ENCODE data around the gene SLC27A5. TPM values are rescaled to one million over a fixed set of nuclear protein-coding genes. Genes with fewer than 3 reads are reported as not detected.
"Not testable (repeated sequence)": the region's sequence is repeated elsewhere in the genome, so short reads cannot be mapped to it uniquely, and the experiment has no call there.

Gene SLC27A5
- total RNA-seq, 3 donors from 2014 or later (not counting 1 experiment from before 2014, with no cell fraction given), result 4.6 to 7.0 (median 4.7) TPM

- no peaks in the 10 kb centered on the region for H3K9me3 ChIP-seq (ENCODE audit: control insufficient read depth, insufficient read depth, low read length)
- peak overlapping the region; percentile 89 for H3K4me3 Mint-ChIP-seq
- H3K27ac ChIP-seq (ENCODE audit: low read length), result peak overlapping the region; percentile 24
- peak overlapping the region; percentile 80 to 84 for H3K27ac Mint-ChIP-seq
- peaks cover 31 to 34% of the 10 kb centered on the region in 2 donors for H3K4me1 Mint-ChIP-seq
- no peak for TF ChIP-seq CTCF (IDR thresholded peaks at IDR 0.05)
- peaks cover 44% of the 10 kb centered on the region for H3K36me3 ChIP-seq (ENCODE audit: control insufficient read depth, insufficient read depth, low read length)
- H3K4me3 ChIP-seq (ENCODE audit: low read length), result peak overlapping the region; percentile 51
- 11% methylated on average over 21 of the region's 21 CpGs for WGBS (ENCODE audit: insufficient coverage)
- no peak for ATAC-seq
- no peaks in the 10 kb centered on the region for H3K27me3 ChIP-seq (ENCODE audit: control insufficient read depth, insufficient read depth, low read length)
- intact Hi-C loops (cut with micrococcal nuclease), result no loop called here
- H3K9me3 Mint-ChIP-seq, result no peaks in the 10 kb centered on the region
- peak in 1 of 2 donors; percentile 36 for DNase-seq
- H3K27me3 Mint-ChIP-seq (ENCODE audit: low read depth in 2 of 2), result peaks cover 6 to 7% of the 10 kb centered on the region in 2 donors
- H3K4me1 ChIP-seq (ENCODE audit: control insufficient read depth, insufficient read depth, low read length), result peaks cover 27% of the 10 kb centered on the region
- no peaks in the 10 kb centered on the region for H3K36me3 Mint-ChIP-seq
Measured at GRCh38 chr19:58545286-58546018, 33.7 kb upstream of the SLC27A5 start.

- H3K36me3 Mint-ChIP-seq, result no peaks in the 10 kb centered on the region
- Histone ChIP-seq H3K36me3 (ENCODE audit: control insufficient read depth, insufficient read depth, low read length) (peaks cover 36% of the 10 kb centered on the region), H3K27ac (ENCODE audit: low read length) (peak overlapping the region; percentile 93), H3K4me3 (ENCODE audit: low read length) (peak overlapping the region; percentile 51), H3K27me3 (ENCODE audit: control insufficient read depth, insufficient read depth, low read length) (no peaks in the 10 kb centered on the region), H3K9me3 (ENCODE audit: control insufficient read depth, insufficient read depth, low read length) (no peaks in the 10 kb centered on the region), H3K4me1 (ENCODE audit: control insufficient read depth, insufficient read depth, low read length) (peaks cover 27% of the 10 kb centered on the region)
- DNase-seq (peak in 1 of 2 donors; percentile 91), ATAC-seq (peak; percentile 39 to 67 (median 55))
- H3K4me3 Mint-ChIP-seq, result peak overlapping the region; percentile 98
- intact Hi-C loops (cut with micrococcal nuclease), result loop anchor here (1.0 kb wide), 3 partner anchors 11 to 45 kb away; partner anchors contain the start of genes CHMP2A and MZF1
- WGBS (ENCODE audit: insufficient coverage), result under 1% methylated on average over 92 of the region's 92 CpGs
- no peak for TF ChIP-seq CTCF (IDR thresholded peaks at IDR 0.05)
- H3K27ac Mint-ChIP-seq, result peak overlapping the region; percentile 99
- H3K4me1 Mint-ChIP-seq, result peaks cover 31 to 34% of the 10 kb centered on the region in 2 donors
- H3K9me3 Mint-ChIP-seq, result no peaks in the 10 kb centered on the region
- peaks cover 6 to 7% of the 10 kb centered on the region in 2 donors for H3K27me3 Mint-ChIP-seq (ENCODE audit: low read depth in 2 of 2)
Measured at GRCh38 chr19:58544591-58545285, 32.9 kb upstream of the SLC27A5 start.

GRCh38 chr19:58543826-58544590 is 32.2 kb upstream of the SLC27A5 start, which contains the start of gene TRIM28:
TSS of gene TRIM28 (plus strand) at chr19:58544064. CDS start at chr19:58544758, 694 bp downstream.
- H3K27me3 ChIP-seq (ENCODE audit: control insufficient read depth, insufficient read depth, low read length), result peaks cover 2% of the 10 kb centered on the region
- DNase-seq, result peak; percentile 100
- intact Hi-C loops (cut with micrococcal nuclease), result loop anchor here (1.0 kb wide), 3 partner anchors 11 to 45 kb away; partner anchors contain the start of genes CHMP2A and MZF1
- peaks cover 29% of the 10 kb centered on the region for H3K36me3 ChIP-seq (ENCODE audit: control insufficient read depth, insufficient read depth, low read length)
- Mint-ChIP-seq H3K36me3 (no peaks in the 10 kb centered on the region), H3K4me1 (peaks cover 31 to 34% of the 10 kb centered on the region in 2 donors), H3K9me3 (no peaks in the 10 kb centered on the region), H3K4me3 (peak within 1 kb of the TSS; percentile 98), H3K27ac (peak within 1 kb of the TSS; percentile 99), H3K27me3 (ENCODE audit: low read depth in 2 of 2) (peaks cover 6 to 12% of the 10 kb centered on the region in 2 donors)
- peaks cover 27% of the 10 kb centered on the region for H3K4me1 ChIP-seq (ENCODE audit: control insufficient read depth, insufficient read depth, low read length)
- H3K9me3 ChIP-seq (ENCODE audit: control insufficient read depth, insufficient read depth, low read length), result no peaks in the 10 kb centered on the region
- ATAC-seq, result peak; percentile 85 to 94 (median 86)
- no peak for TF ChIP-seq CTCF (IDR thresholded peaks at IDR 0.05)
- under 1% methylated on average over 73 of the region's 73 CpGs for WGBS (ENCODE audit: insufficient coverage)
- H3K27ac ChIP-seq (ENCODE audit: low read length), result peak within 1 kb of the TSS; percentile 93
- H3K4me3 ChIP-seq (ENCODE audit: low read length), result peak within 1 kb of the TSS; percentile 51

- H3K27me3 ChIP-seq (ENCODE audit: control insufficient read depth, insufficient read depth, low read length); H3K4me3 Mint-ChIP-seq; H3K9me3 Mint-ChIP-seq; H3K36me3 Mint-ChIP-seq; ATAC-seq; H3K4me3 ChIP-seq (ENCODE audit: low read length); H3K9me3 ChIP-seq (ENCODE audit: control insufficient read depth, insufficient read depth, low read length); H3K27ac ChIP-seq (ENCODE audit: low read length); intact Hi-C loops (cut with micrococcal nuclease): not testable (repeated sequence)
- Histone ChIP-seq H3K4me1 (ENCODE audit: control insufficient read depth, insufficient read depth, low read length) (peaks cover 39% of the 10 kb centered on the region), H3K36me3 (ENCODE audit: control insufficient read depth, insufficient read depth, low read length) (peaks cover 17% of the 10 kb centered on the region)
- peak overlapping the region; percentile 99 for H3K27ac Mint-ChIP-seq
- DNase-seq, result peak in 1 of 2 donors; percentile 12
- WGBS (ENCODE audit: insufficient coverage), result 92% methylated on average over 17 of the region's 18 CpGs
- H3K27me3 Mint-ChIP-seq (ENCODE audit: low read depth in 2 of 2), result peaks cover 6 to 18% of the 10 kb centered on the region in 2 donors
- peaks cover 31 to 45% of the 10 kb centered on the region in 2 donors for H3K4me1 Mint-ChIP-seq
Measured at GRCh38 chr19:58542641-58543372, 31.0 kb upstream of the SLC27A5 start.

- H3K4me3 ChIP-seq (ENCODE audit: low read length); H3K27me3 ChIP-seq (ENCODE audit: control insufficient read depth, insufficient read depth, low read length); intact Hi-C loops (cut with micrococcal nuclease); H3K9me3 Mint-ChIP-seq; ATAC-seq; H3K27ac ChIP-seq (ENCODE audit: low read length); H3K36me3 Mint-ChIP-seq; H3K36me3 ChIP-seq (ENCODE audit: control insufficient read depth, insufficient read depth, low read length); H3K9me3 ChIP-seq (ENCODE audit: control insufficient read depth, insufficient read depth, low read length); H3K4me3 Mint-ChIP-seq; DNase-seq: not testable (repeated sequence)
- H3K27ac Mint-ChIP-seq, result peak overlapping the region in 1 of 2 donors; percentile 68
- peaks cover 21% of the 10 kb centered on the region for H3K4me1 ChIP-seq (ENCODE audit: control insufficient read depth, insufficient read depth, low read length)
- peaks cover 6 to 18% of the 10 kb centered on the region in 2 donors for H3K27me3 Mint-ChIP-seq (ENCODE audit: low read depth in 2 of 2)
- H3K4me1 Mint-ChIP-seq, result peaks cover 8 to 20% of the 10 kb centered on the region in 2 donors
Measured at GRCh38 chr19:58539169-58539559, 27.4 kb upstream of the SLC27A5 start.

Data from natural killer cell (primary cell).